ENCODE measurements around the gene MYDGF.

Gene MYDGF

DNA sequence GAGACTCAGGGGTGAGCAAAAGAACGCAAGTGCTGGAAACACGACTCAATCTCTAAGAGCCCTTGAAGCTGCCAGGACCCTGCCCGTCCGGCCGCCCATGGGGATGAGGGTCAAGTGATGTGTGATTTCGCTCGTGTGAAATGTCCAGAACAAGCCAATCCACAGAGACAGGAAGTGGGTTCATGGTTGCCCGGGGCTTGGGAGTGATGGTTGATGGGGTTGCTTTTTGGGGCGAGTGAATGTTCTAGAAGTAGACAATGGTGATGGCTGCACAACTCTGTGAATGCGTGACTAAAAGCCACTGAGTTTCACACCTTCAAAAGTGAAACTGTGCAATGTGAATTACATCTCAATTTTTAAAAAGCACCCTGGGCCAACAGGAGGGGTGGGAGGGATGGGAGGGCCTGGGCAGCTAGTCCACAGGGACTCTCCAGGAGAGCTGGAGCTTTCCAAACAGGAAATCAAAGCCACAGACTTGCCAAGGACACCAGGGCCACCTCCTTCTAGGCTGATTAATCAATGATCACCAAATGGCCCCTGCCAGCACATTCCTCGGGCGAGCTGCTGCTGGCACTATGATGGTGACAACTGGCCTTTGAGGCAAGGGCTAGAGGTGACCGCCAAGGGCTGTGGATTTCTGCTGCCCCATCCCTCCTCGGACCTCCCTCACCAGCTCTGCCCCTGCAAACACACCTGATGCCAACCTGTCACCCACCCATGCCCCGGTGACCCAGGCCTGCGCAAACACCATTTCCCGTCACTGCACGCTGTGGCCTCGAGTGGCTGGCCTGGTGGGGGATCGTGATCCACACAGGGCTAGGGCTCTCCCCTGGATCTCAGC is 39.5 kb upstream of the MYDGF start:
- H3K4me3 ChIP-seq (ENCODE audit: low read length): no peak overlapping the region
- no peak overlapping the region for H2BK120ac ChIP-seq (ENCODE audit: low read depth, low read length)
- H2BK5ac ChIP-seq (ENCODE audit: low read length): no peak overlapping the region

DNA sequence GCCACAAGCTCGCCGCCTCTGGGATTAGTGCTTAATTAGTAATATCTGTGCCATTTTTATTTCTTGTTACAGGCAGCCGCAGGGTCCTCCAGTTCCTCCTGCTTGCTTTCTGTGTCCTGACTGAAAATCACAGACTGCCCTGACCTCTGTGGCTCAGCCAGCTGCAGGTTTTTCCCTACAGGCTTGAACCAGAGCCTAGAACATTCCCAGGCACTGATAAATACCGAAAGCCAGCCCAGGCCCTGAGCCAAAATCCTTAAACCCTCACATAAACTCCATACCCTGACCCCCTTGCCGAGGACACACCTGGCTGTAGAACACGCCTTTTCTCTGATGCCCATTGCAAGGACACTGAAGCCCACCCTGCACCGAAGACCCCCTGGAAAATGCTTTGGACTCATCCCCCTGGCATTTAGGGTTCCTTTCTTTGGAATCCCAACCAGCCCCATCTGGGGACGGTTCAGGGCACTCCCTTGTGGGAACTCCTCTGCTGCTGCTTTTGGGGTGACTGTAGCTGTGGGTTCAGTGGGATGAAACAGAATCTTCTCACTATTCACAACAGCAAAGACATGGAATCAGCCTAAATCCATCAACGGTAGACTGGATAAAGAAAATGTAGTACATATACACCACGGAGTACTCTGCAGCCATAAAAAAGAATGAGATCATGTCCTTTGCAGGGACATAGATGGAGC is 38.0 kb upstream of the MYDGF start:
- Histone ChIP-seq H3K79me1 (ENCODE audit: low read length) (no peaks in the 10 kb centered on the region), H3K27ac (ENCODE audit: low read depth, low read length) (no peak overlapping the region), H3K36me3 (ENCODE audit: control insufficient read depth, insufficient read depth, low read length) (peaks cover 8% of the 10 kb centered on the region), H3K18ac (ENCODE audit: low read length) (no peak overlapping the region), H3K27me3 (ENCODE audit: insufficient read depth, low read length, poor library complexity) (no peaks in the 10 kb centered on the region), H3K4me1 (ENCODE audit: control insufficient read depth, low read depth, low read length) (no peaks in the 10 kb centered on the region), H2BK15ac (replicated peaks; ENCODE audit: low read depth) (no peak overlapping the region), H3K4me2 (ENCODE audit: low read length) (no peak overlapping the region), H3K79me2 (ENCODE audit: control insufficient read depth, insufficient read depth, low read length) (no peaks in the 10 kb centered on the region), H2AK5ac (ENCODE audit: low read length) (no peak overlapping the region), H3K4me3 (ENCODE audit: low read length) (no peak overlapping the region), H4K5ac (ENCODE audit: low read length) (no peak overlapping the region), H4K8ac (ENCODE audit: low read depth, low read length) (no peak overlapping the region), H3K9ac (ENCODE audit: low read length) (no peak overlapping the region), H2BK5ac (ENCODE audit: low read length) (no peak overlapping the region), H2BK120ac (ENCODE audit: low read depth, low read length) (no peak overlapping the region), H3K56ac (ENCODE audit: low read length) (no peak overlapping the region), H3K23ac (ENCODE audit: low read length) (no peak overlapping the region), H3K4ac (ENCODE audit: low read depth, low read length) (no peak overlapping the region)
- no peak for DNase-seq
- WGBS (ENCODE audit: extremely low coverage, insufficient coverage, low lambda C conversion rate): no CpG with 5 or more reads among the region's 10 CpGs

More for the DNA sequence above, 39.5 kb upstream of the MYDGF start:
- Histone ChIP-seq H3K4me1 (ENCODE audit: control insufficient read depth, low read depth, low read length) (no peaks in the 10 kb centered on the region), H3K23ac (ENCODE audit: low read length) (no peak overlapping the region), H2BK15ac (replicated peaks; ENCODE audit: low read depth) (no peak overlapping the region), H3K27ac (ENCODE audit: low read depth, low read length) (no peak overlapping the region), H2AK5ac (ENCODE audit: low read length) (no peak overlapping the region), H3K79me2 (ENCODE audit: control insufficient read depth, insufficient read depth, low read length) (no peaks in the 10 kb centered on the region), H3K36me3 (ENCODE audit: control insufficient read depth, insufficient read depth, low read length) (peaks cover 11% of the 10 kb centered on the region), H3K27me3 (ENCODE audit: insufficient read depth, low read length, poor library complexity) (no peaks in the 10 kb centered on the region), H3K18ac (ENCODE audit: low read length) (no peak overlapping the region), H3K4ac (ENCODE audit: low read depth, low read length) (no peak overlapping the region), H4K5ac (ENCODE audit: low read length) (no peak overlapping the region), H3K9ac (ENCODE audit: low read length) (no peak overlapping the region), H3K79me1 (ENCODE audit: low read length) (no peaks in the 10 kb centered on the region), H3K4me2 (ENCODE audit: low read length) (no peak overlapping the region), H3K56ac (ENCODE audit: low read length) (no peak overlapping the region), H4K8ac (ENCODE audit: low read depth, low read length) (no peak overlapping the region)
- no CpG with 5 or more reads among the region's 20 CpGs for WGBS (ENCODE audit: extremely low coverage, insufficient coverage, low lambda C conversion rate)
- DNase-seq: no peak

DNA sequence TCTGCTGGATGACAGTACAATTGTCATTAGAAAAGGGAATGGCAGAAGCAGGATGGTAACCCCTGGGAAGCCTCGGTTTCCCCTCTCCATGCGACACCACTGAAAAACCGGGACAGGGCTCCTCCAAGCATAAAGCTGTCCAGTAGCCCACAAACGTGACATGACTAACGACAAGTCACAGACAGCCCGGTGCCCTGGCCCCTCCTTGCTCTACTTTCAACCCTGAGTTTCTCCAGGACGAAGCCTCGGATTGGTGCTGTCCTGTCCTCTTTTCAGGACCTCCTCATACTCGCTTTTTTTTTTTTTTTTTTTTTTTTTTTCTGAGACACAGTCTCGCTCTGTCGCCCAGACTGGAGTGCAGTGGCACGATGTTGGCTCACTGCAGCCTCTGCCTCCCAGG is 37.2 kb upstream of the MYDGF start:
- Histone ChIP-seq H3K79me1 (ENCODE audit: low read length) (no peaks in the 10 kb centered on the region), H3K9ac (ENCODE audit: low read length) (no peak overlapping the region), H3K23ac (ENCODE audit: low read length) (no peak overlapping the region), H4K8ac (ENCODE audit: low read depth, low read length) (no peak overlapping the region), H3K27ac (ENCODE audit: low read depth, low read length) (no peak overlapping the region), H3K18ac (ENCODE audit: low read length) (no peak overlapping the region), H3K4me3 (ENCODE audit: low read length) (no peak overlapping the region), H3K4ac (ENCODE audit: low read depth, low read length) (no peak overlapping the region), H3K79me2 (ENCODE audit: control insufficient read depth, insufficient read depth, low read length) (no peaks in the 10 kb centered on the region), H2AK5ac (ENCODE audit: low read length) (no peak overlapping the region), H4K5ac (ENCODE audit: low read length) (no peak overlapping the region), H3K4me1 (ENCODE audit: control insufficient read depth, low read depth, low read length) (no peaks in the 10 kb centered on the region), H2BK15ac (replicated peaks; ENCODE audit: low read depth) (no peak overlapping the region), H2BK120ac (ENCODE audit: low read depth, low read length) (no peak overlapping the region), H3K56ac (ENCODE audit: low read length) (no peak overlapping the region), H3K4me2 (ENCODE audit: low read length) (no peak overlapping the region), H2BK5ac (ENCODE audit: low read length) (no peak overlapping the region), H3K27me3 (ENCODE audit: insufficient read depth, low read length, poor library complexity) (no peaks in the 10 kb centered on the region), H3K36me3 (ENCODE audit: control insufficient read depth, insufficient read depth, low read length) (peaks cover 8% of the 10 kb centered on the region)
- DNase-seq: no peak
- no CpG with 5 or more reads among the region's 12 CpGs for WGBS (ENCODE audit: extremely low coverage, insufficient coverage, low lambda C conversion rate)

DNA sequence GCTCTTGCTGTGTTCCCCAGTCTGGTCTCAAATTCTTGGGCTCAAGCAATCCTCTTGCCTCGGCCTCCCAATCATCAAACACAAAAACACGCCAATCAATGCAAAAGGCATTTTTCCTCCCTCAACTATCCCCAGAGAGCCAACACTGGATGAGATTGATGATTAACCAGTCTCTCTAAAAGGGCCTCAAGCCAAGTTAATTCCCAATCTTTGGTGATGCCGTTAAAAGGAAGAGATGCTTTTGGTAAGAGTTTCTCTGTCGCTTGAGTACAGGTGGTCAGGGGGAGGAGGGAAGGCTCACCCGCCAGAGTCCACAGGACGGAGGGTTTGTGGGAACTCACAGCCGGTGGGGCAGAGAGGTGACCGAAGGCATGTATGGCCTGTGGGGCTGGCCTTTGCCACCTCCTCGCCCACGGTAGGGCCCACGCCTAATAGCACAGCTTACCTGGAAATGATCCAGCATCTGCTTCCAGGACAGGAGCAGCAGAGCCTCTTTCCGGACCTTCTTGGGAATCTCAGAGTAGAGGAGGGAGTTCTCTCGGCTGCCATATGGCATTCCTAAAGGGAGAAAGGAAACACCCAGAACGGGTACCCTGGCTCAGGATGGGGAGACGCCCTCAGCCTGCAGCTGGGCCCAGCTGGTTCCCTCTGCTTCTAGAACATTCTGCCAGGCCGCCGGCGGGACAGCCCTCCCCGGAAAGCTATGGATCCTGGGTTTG is 35.4 kb upstream of the MYDGF start:
- H3K56ac ChIP-seq (ENCODE audit: low read length): no peak overlapping the region
- whole genome bisulfite sequencing (ENCODE audit: extremely low coverage, insufficient coverage, low lambda C conversion rate): no CpG with 5 or more reads among the region's 19 CpGs
- no peak for DNase-seq
- H3K9ac ChIP-seq (ENCODE audit: low read length): no peak overlapping the region
- H3K79me1 ChIP-seq (ENCODE audit: low read length): no peaks in the 10 kb centered on the region
- no peak overlapping the region for H2BK120ac ChIP-seq (ENCODE audit: low read depth, low read length)
- H3K4me1 ChIP-seq (ENCODE audit: control insufficient read depth, low read depth, low read length): no peaks in the 10 kb centered on the region
- no peaks in the 10 kb centered on the region for H3K79me2 ChIP-seq (ENCODE audit: control insufficient read depth, insufficient read depth, low read length)
- H2AK5ac ChIP-seq (ENCODE audit: low read length): no peak overlapping the region
- H4K5ac ChIP-seq (ENCODE audit: low read length): no peak overlapping the region
- no peak overlapping the region for H3K23ac ChIP-seq (ENCODE audit: low read length)
- no peak overlapping the region for H3K18ac ChIP-seq (ENCODE audit: low read length)
- peaks cover 10% of the 10 kb centered on the region for H3K36me3 ChIP-seq (ENCODE audit: control insufficient read depth, insufficient read depth, low read length)
- H3K27me3 ChIP-seq (ENCODE audit: insufficient read depth, low read length, poor library complexity): no peaks in the 10 kb centered on the region
- H3K4ac ChIP-seq (ENCODE audit: low read depth, low read length): no peak overlapping the region
- no peak overlapping the region for H3K4me2 ChIP-seq (ENCODE audit: low read length)
- no peak overlapping the region for H4K8ac ChIP-seq (ENCODE audit: low read depth, low read length)
- H3K4me3 ChIP-seq (ENCODE audit: low read length): no peak overlapping the region
- no peak overlapping the region for H2BK15ac ChIP-seq (replicated peaks; ENCODE audit: low read depth)
- H3K27ac ChIP-seq (ENCODE audit: low read depth, low read length): no peak overlapping the region
- no peak overlapping the region for H2BK5ac ChIP-seq (ENCODE audit: low read length)

DNA sequence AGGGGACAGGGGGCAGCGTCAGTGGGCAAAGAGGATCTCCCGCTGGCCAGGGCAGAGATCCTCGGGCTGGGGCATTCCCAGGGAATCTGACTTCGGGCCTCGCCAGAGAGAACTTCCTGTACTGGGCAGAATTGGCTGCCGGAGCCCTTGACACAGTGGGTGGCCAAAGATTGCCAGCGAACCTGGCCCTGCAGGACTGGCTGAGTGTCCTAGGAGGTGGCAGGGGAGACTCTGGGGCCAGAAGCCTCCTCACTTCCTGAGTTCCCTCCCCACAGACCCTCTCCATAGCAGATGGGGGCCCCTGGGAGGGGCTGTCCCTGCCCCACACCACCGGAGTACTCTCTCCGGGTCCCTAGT is 34.2 kb upstream of the MYDGF start:
- no peak overlapping the region for H2BK15ac ChIP-seq (replicated peaks; ENCODE audit: low read depth)
- H3K27ac ChIP-seq (ENCODE audit: low read depth, low read length): no peak overlapping the region
- no peak overlapping the region for H4K5ac ChIP-seq (ENCODE audit: low read length)
- no peak overlapping the region for H3K18ac ChIP-seq (ENCODE audit: low read length)
- no peak overlapping the region for H4K8ac ChIP-seq (ENCODE audit: low read depth, low read length)
- H3K36me3 ChIP-seq (ENCODE audit: control insufficient read depth, insufficient read depth, low read length): peaks cover 10% of the 10 kb centered on the region
- H2BK5ac ChIP-seq (ENCODE audit: low read length): no peak overlapping the region
- H3K79me2 ChIP-seq (ENCODE audit: control insufficient read depth, insufficient read depth, low read length): no peaks in the 10 kb centered on the region
- H3K4me2 ChIP-seq (ENCODE audit: low read length): no peak overlapping the region
- no peak overlapping the region for H2BK120ac ChIP-seq (ENCODE audit: low read depth, low read length)
- DNase-seq: no peak
- no peak overlapping the region for H3K9ac ChIP-seq (ENCODE audit: low read length)
- H2AK5ac ChIP-seq (ENCODE audit: low read length): no peak overlapping the region
- no peaks in the 10 kb centered on the region for H3K79me1 ChIP-seq (ENCODE audit: low read length)
- H3K4me1 ChIP-seq (ENCODE audit: control insufficient read depth, low read depth, low read length): no peaks in the 10 kb centered on the region
- H3K4me3 ChIP-seq (ENCODE audit: low read length): no peak overlapping the region
- no peak overlapping the region for H3K23ac ChIP-seq (ENCODE audit: low read length)
- H3K4ac ChIP-seq (ENCODE audit: low read depth, low read length): no peak overlapping the region
- WGBS (ENCODE audit: extremely low coverage, insufficient coverage, low lambda C conversion rate): no CpG with 5 or more reads among the region's 9 CpGs
- H3K56ac ChIP-seq (ENCODE audit: low read length): no peak overlapping the region
- H3K27me3 ChIP-seq (ENCODE audit: insufficient read depth, low read length, poor library complexity): no peaks in the 10 kb centered on the region
